Measurements from ENCODE around the gene ATP1A3. TPM values are rescaled to one million over a fixed set of nuclear protein-coding genes. Genes with fewer than 3 reads are reported as not detected.
"Not testable (repeated sequence)": the region's sequence is repeated elsewhere in the genome, so short reads cannot be mapped to it uniquely, and the experiment has no call there.

Gene ATP1A3
- total RNA-seq, 1 donor: 5.4 TPM

DNA sequence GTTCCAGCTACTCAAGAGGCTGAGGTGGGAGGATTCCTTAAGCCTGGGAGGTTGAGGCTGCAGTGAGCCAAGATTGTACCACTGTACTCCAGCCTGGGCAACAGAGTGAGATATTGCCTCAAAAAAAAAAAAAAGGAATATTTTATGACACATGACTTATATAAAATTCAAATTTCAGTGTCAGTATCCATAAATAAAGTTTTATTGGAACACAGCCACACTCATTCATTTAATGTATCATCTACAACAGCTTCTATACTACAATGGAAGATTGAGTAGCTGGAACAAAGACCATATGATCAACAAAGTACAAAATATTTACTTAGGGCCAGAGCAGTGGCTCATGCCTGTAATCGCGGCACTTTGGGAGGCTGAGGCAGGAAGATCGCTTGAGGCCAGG, 18.7 kb upstream of the ATP1A3 start:
- not testable (repeated sequence) for DNase-seq (ENCODE audit: low read depth in 2 of 3, low spot score in 2 of 3)

DNA sequence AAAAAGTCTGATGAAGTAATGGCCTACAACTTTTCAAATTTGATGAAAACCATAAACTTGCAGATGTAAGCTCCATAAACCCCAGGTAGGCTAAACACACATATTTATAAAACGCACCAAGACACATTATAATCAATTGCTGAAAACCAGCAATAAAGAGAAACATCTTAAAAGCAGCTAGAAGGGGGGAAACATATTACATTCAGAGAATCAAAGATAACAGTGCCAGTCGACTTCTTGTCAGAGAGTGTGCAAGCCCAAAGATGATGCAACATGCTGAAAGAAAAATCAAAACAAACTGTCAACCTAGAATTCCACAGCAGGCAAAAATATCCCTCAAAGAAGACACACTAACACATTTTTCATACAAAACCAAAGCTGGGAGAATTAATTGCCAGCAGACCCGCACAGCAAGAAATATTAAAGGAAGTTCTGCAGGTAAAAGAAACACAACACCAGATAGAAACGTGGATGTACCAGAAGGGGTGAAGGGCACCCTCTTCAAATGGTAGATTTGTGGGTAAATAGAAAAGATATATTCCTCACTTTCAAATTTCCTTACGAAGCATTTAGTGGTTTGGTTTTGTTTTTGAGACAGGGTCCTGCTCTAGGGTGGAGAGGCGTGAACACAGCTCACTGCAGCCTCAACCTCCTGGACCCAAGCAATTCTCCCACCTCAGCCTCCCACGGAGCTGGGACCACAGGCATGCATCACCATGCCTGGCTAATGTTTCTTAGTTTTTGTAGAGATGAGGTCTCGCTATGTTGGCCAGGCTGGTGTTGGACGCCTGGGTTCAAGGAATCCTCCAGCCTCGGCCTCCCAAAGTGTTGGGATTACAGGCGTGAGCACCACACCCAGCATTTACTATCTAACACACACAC, 16.5 kb upstream of the ATP1A3 start:
- no peak for DNase-seq (ENCODE audit: low read depth in 2 of 3, low spot score in 2 of 3)

DNA sequence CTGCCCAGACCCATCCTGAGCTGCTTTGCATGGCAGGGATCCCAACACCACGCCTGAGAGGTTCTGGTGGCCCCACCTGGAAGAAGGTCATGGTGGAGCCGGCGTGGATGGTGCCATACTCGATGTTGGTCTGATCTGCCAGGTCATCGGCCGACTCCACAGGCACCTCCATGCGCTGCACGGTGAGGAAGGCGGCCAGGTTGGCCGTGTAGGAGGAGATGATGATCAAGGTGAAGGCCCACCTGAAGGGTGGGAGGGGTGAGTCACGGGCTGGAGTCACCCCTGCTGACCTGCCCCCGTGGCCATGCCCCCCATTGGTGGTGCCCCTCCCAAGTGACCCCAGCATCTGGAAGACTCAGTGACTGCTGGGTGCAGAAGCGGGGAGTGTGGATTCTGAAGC, 12.5 kb upstream of the ATP1A3 start:
- no peak for DNase-seq (ENCODE audit: low read depth in 2 of 3, low spot score in 2 of 3)

DNA sequence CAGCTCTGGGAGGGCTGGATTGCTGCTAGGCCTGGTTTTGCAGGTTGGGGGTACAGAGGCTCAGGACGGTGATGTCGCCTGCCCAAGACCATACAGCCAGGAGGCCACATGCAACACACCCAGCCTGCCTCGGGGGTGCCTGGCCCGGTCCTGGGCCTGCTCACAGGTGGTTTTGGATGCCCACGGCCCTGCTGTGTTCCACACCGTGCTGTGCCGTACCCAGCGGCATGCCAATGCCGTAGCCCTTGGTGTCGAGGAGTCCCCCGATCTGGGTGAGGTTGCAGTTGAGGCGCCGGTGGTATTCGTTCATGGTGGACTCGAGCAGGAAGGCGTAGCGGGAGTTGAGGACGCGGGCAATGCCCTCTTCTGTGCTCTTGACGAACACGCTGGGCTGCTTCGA, 11.5 kb upstream of the ATP1A3 start:
- no peak for DNase-seq (ENCODE audit: low read depth in 2 of 3, low spot score in 2 of 3)

DNA sequence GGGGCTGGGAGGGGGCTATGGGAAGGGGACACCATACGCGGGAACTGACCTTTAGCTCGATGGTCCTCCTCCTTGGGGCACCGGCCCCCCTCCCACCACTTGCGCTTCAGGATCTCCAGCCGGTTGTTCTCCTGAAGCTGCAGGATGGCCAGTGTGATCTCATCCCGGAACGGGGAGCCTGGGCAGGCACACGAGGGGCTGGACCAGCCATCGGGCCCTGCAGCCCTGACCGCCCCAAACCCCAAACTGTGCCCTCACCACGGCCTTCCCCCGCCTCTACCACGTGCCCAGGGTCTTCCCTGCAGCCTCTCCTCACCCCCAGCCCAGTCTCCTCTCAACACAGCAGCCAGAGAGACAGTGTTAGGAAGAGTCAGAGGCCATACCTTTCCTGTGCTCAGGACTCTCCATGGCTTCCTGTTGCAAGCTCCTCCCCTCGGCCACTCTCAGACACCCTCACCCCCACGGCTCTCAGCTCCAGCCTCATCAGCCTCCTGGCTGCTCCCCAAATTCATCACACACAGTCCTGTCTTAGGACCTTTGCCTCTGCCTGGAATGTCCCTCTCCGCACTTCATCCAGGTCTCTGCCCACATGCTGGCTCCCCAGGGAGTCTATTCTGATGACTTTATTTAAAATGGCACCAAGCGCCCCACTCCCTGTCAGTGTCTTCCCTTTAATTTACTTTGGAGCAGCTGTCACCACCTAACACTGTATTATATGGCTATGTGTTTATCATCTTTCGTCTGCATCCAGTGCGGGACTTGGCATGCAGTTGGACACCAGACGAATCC, 9.7 kb upstream of the ATP1A3 start:
- DNase-seq (ENCODE audit: low read depth in 2 of 3, low spot score in 2 of 3): no peak

DNA sequence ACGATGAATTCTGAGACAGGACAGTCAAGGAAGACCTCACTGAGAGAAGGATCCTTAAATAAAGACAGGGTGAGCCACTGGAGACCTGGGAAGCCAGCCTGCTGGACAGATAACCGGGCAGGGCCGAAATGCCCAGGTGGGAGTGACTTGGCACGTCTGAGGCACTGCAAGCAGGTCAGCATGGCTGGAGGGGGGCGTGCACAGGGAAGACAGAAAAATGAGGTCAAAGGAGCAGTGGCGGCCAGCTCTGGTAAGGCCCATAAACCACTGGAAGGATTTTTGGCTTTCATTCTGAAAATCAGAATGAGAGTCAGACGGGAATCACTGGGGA, 5.8 kb upstream of the ATP1A3 start:
- DNase-seq (ENCODE audit: low read depth in 2 of 3, low spot score in 2 of 3): no peak

DNA sequence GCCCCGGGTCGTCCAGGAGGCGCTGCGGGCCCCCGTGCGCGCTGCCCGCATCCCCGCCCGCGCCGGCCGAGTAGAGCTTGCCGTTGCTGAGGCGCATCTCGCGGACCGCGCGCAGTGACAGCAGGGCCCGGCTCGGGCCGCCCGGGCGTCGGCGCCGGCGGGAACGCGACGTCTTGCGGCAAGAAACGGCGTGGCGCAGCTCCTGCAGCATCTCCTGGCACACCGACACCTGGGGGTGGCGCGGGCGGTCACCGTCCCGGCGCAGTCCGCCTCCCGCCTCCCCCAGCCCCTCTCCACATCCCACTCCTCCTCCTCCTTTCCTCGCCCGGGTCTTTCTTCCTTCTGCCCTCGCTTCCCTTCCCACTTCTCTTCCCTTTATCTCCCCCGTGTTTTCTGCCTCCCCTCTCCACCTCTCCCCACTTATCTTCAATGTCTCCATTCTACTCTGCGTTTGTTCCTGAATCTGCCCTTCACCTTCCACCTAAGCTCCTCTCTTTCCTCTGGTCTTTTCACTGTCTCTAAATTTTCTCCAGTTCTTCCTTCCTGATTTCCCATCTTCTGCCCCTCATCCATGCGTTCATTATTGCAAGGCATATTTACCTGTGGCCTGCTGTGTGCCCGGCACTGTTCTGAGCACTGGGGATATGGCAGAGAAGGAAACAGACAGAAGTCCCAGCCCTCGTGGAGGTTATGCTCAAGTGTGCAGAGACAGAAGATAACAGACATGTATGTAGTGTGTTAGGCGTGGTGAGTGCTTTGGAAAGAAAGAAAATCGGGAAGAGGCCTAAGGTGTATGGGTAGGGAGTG, 5.2 kb upstream of the ATP1A3 start:
- peak in 2 of 3 donors; percentile 18 to 26 for DNase-seq (ENCODE audit: low read depth in 2 of 3, low spot score in 2 of 3)

DNA sequence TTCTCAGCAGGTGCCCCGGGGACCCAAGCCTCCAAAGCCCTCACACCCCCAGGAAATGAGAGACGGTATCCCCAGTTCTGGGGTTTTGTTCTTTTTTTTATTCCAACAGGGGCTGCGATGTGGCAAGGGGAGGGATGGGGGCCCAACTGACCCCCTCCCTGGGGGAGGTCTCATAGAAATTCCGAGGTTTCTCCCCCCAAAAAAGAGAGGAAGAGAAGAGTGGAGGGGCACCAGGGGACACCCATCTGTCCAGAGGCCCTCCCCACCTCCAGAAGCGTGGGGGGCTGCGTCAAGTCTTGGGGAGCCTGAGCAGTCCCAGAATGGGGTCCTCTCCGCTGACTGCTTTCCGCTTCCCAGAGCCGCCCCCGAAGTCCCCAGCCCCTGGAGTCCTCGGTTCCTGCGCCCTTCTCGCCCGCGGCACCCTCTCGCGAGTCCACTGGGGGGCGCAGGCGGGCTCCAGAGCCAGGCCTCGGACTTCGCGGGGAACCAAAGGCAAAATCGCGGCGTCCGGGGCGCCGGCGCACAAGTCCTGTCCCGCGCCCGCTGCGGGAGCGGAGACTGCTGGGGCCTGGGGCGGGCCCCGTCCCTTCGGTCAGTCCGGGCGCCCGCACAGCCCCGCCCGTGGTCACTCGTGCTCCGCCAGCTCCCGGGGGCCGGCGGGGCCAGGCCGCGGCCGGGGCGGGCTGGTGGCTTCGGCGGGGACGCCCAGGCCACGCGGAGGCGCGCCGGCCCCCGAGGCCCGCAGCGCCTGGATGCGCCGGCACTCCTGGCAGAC, 4.4 kb upstream of the ATP1A3 start:
- DNase-seq (ENCODE audit: low read depth in 2 of 3, low spot score in 2 of 3): peak in 2 of 3 donors; percentile 48 to 61

DNA sequence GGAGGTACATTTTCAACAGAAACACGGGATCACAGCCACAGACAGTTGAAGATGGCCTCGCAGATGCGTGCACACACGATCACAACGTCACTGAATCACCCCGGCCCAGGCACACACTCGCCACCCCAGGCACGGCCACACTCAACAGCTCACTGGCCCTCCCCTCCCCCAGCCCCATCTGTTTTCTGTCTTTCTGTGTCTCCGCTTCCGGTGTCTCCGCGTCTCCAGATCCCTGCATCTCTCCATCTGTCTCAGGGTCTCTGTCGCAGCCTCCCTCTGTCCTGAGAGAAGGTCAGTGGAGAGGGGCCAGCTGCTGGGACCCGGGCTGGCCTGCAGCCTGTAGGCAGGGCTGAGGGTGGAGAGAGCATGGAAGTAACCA, 3.8 kb upstream of the ATP1A3 start:
- no peak for DNase-seq (ENCODE audit: low read depth in 2 of 3, low spot score in 2 of 3)

DNA sequence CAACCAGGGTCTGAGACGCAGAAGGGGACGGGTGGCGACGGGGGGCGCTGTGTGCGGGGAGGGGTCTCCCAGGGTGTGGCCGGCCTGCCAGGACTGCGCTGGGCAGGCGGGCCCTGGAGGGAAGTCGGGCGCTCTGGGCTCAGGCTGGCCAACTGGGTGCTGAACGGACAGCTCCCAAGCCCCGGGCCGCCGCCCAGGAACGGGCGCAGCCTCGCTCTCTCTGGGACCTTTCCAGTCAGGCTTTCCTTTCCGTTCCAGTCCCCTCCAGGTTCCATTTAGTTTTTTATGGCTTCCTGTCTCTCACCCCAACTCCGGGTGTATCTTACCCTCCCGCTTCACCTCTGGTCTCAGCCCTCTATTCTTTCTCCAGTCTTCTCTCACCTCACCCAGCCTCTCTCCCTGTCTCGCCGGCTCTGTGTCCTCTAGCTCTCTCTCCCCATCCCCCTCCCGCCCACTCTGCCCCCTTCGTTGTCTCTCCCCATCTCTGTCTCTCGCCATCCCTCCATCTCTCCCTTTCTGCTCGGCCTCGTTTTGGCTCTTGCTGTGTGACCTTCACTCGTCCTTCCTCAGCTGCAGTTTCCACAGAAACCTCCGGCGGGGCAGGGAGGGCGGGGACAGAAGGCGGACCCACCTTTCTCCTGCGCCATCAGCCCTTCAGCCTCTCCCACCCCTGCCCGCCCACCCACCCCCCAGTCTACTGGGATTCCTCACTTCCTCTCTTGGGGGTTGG, 3.3 kb upstream of the ATP1A3 start:
- DNase-seq (ENCODE audit: low read depth in 2 of 3, low spot score in 2 of 3): peak in 2 of 3 donors; percentile 32 to 46

DNA sequence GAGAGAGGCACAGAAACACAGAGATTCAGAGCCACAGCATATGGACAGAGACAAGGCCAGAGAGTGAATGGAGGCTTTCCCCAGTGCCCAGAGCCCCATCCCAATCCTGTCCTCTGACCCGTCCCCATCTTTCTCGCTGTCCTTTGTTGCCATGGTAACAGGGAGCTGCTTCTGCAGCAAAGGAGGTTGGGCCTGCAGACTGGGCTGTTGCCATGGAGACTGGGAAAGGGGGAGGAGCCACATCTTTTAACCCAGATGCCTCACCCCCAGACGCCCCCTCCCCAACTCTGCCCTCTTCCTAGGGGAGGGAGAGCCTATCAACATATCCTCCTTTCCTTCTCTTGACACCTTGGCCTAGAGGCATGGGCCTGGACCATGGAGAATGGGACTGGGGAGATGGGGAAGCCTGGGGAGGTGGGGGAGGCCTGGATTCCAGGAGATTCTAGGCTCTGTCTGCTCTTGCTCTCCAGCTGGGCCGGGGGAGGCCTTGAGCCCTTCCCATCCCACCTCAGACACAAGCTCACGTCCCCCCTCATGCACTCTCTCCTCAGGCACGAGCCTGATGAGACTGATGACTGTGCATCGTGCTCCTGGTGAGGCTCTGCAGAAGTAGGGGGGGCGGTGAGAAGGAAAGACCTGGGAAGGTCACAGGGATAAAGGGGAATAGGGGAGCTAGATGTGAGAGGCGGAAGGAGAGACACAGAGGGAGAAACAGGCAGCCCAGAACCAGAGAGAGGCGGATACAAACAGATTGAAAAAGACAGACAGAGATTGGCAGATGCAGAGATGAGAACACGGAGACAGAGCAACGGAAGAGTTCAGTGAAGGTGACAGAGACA, 2.1 kb upstream of the ATP1A3 start:
- no peak for DNase-seq (ENCODE audit: low read depth in 2 of 3, low spot score in 2 of 3)

DNA sequence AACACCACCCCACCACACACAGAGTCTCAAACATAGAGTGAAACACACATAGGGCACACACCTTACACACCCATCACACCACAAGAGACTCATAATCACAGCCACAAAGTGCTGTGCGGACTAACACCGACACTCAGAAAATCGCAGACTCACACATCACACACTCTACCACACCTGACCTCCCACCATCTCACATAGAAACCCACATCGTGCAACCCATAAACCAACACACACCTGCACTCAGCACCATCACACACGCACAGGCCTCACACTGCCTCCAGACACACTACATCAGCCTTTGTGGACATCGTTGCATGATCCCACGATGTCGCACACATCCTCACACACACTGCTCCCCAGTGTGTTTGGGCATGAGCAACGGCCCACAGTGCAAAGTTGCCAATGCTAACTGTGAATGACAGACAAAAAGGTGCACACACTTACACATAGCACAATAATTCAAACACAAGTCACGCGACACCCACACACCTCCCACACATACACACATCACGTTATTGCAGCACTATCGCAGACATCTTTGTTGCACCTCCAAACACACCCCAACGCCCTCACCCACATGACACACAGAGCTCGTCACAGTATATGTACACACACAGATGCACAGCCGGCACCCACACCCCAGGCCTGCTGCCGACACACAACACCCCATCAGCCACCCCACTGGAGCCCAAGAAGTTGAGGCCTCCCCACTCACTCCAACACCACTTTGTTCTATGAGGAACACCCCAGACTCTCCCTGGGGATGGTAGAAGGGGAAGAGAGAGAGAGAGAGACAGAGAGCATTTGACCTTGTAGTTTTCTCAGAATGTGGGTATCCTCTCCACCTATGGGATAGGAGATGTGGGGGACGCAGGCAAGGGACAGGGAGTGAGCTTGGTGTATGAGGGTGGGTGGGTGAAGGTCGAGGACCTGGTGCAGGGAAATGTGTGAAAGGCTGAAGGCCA, 1.2 kb upstream of the ATP1A3 start:
- DNase-seq (ENCODE audit: low read depth in 2 of 3, low spot score in 2 of 3): no peak

DNA sequence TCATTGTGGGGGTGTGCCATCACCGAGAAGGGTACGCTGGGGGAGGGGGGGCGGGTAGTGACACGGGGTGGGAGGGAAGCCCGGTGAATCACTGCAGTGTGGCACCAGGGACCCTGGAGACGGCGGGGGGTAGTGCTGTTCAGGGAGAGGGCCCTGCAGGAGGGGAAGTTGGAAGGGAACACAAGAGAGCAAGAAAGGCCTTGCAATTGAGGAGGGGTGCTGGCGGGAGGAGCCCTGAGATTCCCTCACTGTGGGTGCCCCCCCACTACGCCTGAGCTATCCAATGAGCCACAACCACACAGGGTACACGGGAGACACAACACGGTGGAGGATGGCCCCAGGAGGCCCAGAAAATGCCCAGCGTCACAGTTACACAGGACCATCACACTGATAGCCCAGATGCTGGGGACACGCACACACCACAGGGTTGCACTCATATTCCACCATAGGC, 516 bp upstream of the ATP1A3 start:
- peak in 2 of 3 donors; percentile 56 to 73 for DNase-seq (ENCODE audit: low read depth in 2 of 3, low spot score in 2 of 3)

DNA sequence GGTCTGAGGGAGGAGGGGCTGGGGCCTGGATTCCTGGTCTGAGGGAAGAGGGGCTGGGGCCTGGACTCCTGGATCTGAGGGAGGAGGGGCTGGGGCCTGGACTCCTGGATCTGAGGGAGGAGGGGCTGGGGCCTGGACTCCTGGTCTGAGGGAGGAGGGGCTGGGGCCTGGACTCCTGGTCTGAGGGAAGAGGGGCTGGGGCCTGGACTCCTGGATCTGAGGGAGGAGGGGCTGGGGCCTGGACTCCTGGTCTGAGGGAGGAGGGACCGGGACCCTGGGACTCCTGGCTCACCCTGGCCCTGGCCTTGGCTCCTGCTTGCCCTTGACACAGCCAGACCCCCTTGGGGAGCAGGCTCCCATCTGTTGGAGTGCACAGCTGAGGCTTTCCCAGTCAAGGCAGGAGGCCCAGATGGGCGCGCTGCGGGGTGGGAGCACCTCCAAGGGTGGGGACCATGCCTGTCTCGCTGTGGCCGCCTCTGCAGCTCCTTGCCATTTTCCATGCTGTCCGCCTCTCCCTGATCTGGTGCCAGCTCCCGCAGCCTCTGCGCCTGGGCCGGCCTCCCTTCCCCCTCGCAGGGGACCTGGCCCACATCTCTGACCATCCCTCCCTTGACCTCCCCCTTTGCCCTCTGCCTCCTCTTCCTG, 2.0 kb downstream of the ATP1A3 start:
- not testable (repeated sequence) for DNase-seq (ENCODE audit: low read depth in 2 of 3, low spot score in 2 of 3)

DNA sequence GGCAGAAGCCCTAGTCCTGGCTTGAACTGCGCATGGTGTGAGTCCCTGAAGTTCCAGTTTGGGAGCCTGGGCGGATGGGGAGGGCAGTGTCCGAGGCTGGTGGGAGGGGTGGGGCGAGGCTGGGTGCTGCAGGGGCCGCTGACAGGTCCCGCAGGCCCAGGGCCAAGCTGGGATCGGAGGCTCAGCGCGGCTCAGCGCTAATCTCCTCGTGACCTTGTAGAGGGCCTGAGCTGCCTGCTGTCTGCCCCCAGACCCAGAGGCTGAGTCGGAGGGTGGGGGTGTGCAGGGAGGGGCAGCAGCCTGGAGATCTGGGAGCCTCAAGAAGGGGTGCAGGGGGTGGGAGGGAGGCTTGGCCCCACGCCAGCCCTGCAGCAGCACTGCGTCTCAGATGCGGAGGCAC, 3.0 kb downstream of the ATP1A3 start:
- DNase-seq (ENCODE audit: low read depth in 2 of 3, low spot score in 2 of 3): no peak

DNA sequence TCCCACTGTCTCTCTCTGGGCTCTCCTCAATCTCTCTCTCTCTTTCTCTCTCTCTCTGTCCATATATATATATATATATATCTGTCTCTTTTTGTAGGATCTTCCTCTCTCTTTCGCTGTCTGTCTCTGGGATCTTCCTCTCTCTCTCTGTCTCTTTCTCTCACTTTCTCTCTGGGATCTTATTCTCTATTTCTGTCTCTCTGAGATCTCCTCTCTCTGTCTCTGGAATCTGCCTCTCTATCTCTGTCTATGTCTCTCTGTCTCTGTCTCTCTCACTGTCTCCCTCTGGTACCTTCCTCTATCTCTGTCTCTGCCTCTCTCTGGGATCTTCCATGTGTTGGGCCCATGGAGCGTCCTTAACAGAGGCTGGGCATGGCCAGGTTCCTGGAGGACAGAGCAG, 3.4 kb downstream of the ATP1A3 start:
- no peak for DNase-seq (ENCODE audit: low read depth in 2 of 3, low spot score in 2 of 3)

DNA sequence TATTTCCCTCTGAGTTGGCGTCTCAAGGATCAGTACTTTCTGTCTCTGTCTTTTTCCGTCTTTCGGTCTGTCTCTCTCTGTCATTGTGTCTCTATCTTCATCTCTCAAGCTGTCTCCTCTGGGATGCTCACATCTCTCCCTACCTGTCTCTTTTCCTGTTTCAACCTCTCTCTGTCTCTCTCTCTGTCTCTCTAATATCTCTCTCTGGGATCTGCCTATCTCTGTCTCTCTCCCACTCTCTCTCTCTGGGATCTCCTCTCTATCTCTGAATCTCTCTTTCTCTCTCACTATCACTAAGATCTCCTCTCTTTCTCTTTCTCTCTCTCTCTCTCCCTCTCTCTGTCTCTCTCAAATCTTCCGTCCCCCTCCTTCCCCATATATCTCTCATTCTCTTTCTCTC, 4.0 kb downstream of the ATP1A3 start:
- DNase-seq (ENCODE audit: low read depth in 2 of 3, low spot score in 2 of 3): no peak

Data from hematopoietic multipotent progenitor cell (in vitro differentiated cells).